ENCODE results near the gene PAFAH1B2. TPM values are rescaled to one million over a fixed set of nuclear protein-coding genes. Genes with fewer than 3 reads are reported as not detected.

Gene PAFAH1B2
- total and polyA plus RNA-seq, 2 of the 8 experiments (the other 6 are each of a cell fraction or from before 2014, with no cell fraction given), result 38.2 to 161 TPM

GRCh38 chr11:117194267-117194666 lies 50.2 kb downstream of the PAFAH1B2 start:
- no peak for DNase-seq (ENCODE audit: low read depth in 1 of 2, low spot score in 2 of 2)
- no peak for TF ChIP-seq SP4 (IDR thresholded peaks at IDR 0.05; ENCODE audit: low read length)
- no peak for TF ChIP-seq KDM5A (IDR thresholded peaks at IDR 0.05; ENCODE audit: low read length)
- no peak for TF ChIP-seq CEBPB (IDR thresholded peaks at IDR 0.05; ENCODE audit: low read depth, low read length)
- no peak for TF ChIP-seq CTBP2 (IDR thresholded peaks at IDR 0.05; ENCODE audit: borderline replicate concordance, insufficient read depth, insufficient read length, low read length)
- TF ChIP-seq PHF8 (conservative IDR thresholded peaks at IDR 0.05; ENCODE audit: low read depth, low read length), result no peak
- TF ChIP-seq SAP30 (IDR thresholded peaks at IDR 0.05; ENCODE audit: insufficient read depth, insufficient replicate concordance, low read length), result no peak

More at GRCh38 chr11:117194267-117194666, 50.2 kb downstream of the PAFAH1B2 start:
- Histone ChIP-seq H2BK120ac (replicated peaks; ENCODE audit: low read depth, low read length) (no peak overlapping the region), H3K14ac (ENCODE audit: insufficient read length) (no peak overlapping the region), H2BK12ac (ENCODE audit: low read depth, low read length) (no peak overlapping the region), H3K79me2 (ENCODE audit: control insufficient read depth in 1 of 2, insufficient read depth in 2 of 2, low read length in 2 of 2) (no peaks in the 10 kb centered on the region), H3K56ac (replicated peaks; ENCODE audit: insufficient read length, low read depth, low read length) (no peak overlapping the region), H2BK20ac (ENCODE audit: low read length) (no peak overlapping the region), H3K4me2 (ENCODE audit: insufficient read depth in 1 of 2, low read depth in 2 of 2, low read length in 2 of 2) (no peak overlapping the region), H3K23ac (ENCODE audit: insufficient read length) (no peak overlapping the region), H3K4me1 (replicated peaks in 1 of 4; ENCODE audit: control insufficient read depth in 3 of 4, insufficient read depth in 4 of 4, low read length in 3 of 4) (peaks cover 7 to 11% (median 9%) of the 10 kb centered on the region in 4 experiments), H3K4ac (replicated peaks; ENCODE audit: insufficient read length, low read depth, low read length) (no peak overlapping the region), H2AK5ac (ENCODE audit: low read depth, low read length) (no peak overlapping the region), H3K36me3 (ENCODE audit: control insufficient read depth in 2 of 4, insufficient read depth in 4 of 4, low read length in 3 of 4) (peaks cover 0 to 10% (median 0%) of the 10 kb centered on the region in 4 experiments; a peak in 2 of 8 replicates), H3K9ac (replicated peaks in 1 of 4; ENCODE audit: extremely low read depth in 1 of 4, low read depth in 3 of 4, low read length in 3 of 4) (no peak overlapping the region), H4K91ac (replicated peaks; ENCODE audit: insufficient read length, low read length) (no peak overlapping the region), H2BK5ac (ENCODE audit: low read depth, low read length) (no peak overlapping the region), H3K23me2 (ENCODE audit: low read depth, low read length) (peaks cover under 1% of the 10 kb centered on the region; the same call in 1 of the 2 replicates), H2BK15ac (ENCODE audit: low read length) (no peak overlapping the region), H3K27ac (ENCODE audit: low read depth, low read length) (no peak overlapping the region), H4K5ac (ENCODE audit: insufficient read length, low read depth, low read length) (no peak overlapping the region), H3K4me3 (ENCODE audit: extremely low read depth in 1 of 4, insufficient read depth in 2 of 4, low read depth in 3 of 4, low read length in 4 of 4) (no peak overlapping the region), H4K8ac (ENCODE audit: extremely low read depth, insufficient read depth, low read length) (peak overlapping the region; percentile 57; the same call in 1 of the 2 replicates), H3K18ac (ENCODE audit: extremely low read depth, low read length) (no peak overlapping the region), H3K27me3 (replicated peaks in 1 of 4; ENCODE audit: control insufficient read depth in 3 of 4, extremely low read depth in 1 of 4, insufficient read depth in 3 of 4, low read length in 3 of 4) (no peaks in the 10 kb centered on the region), H2AFZ (ENCODE audit: low read length) (no peak overlapping the region), H3K79me1 (ENCODE audit: low read depth, low read length) (no peaks in the 10 kb centered on the region), H3K9me3 (ENCODE audit: insufficient read depth in 2 of 2, low read depth in 1 of 2, low read length in 1 of 2) (no peaks in the 10 kb centered on the region), H4K20me1 (replicated peaks in 1 of 2; ENCODE audit: control insufficient read depth in 1 of 2, insufficient read depth in 2 of 2, low read length in 2 of 2) (peaks cover 2% of the 10 kb centered on the region in 2 experiments)
- FAIRE-seq, result no peak
- ChIA-PET CTCF (ENCODE audit: partially characterized antibody) (interaction anchor here (1.6 to 18.7 kb wide), 4 partner anchors 9 to 28 kb away, joined by 3 to 449 read pairs (median 129); partner anchors contain the start of genes PCSK7, RNF214 and SIDT2), POLR2A (ENCODE audit: partially characterized antibody) (interaction anchor here (0.6 to 2.3 kb wide), 10 partner anchors 9 to 151 kb away, joined by 3 to 10 read pairs (median 4); no protein-coding TSS in a partner anchor)
- WGBS, 2 experiments (ENCODE audit: extremely low coverage in 1 of 2, insufficient coverage in 1 of 2, insufficient read length in 1 of 2, insufficient replicate concordance in 2 of 2, low coverage in 1 of 2, low lambda C conversion rate in 2 of 2, missing lambda C conversion rate in 1 of 2), result 89% methylated on average over 5 of the region's 5 CpGs; no CpG with 5 or more reads in 1 of the 2 experiments

Data from H1 (cell line).